ENCODE measurements around the gene WDHD1.

GRCh38 chr14:54891471-54892245 is 135.2 kb downstream of the WDHD1 start:
- TF ChIP-seq POLR2A (IDR thresholded peaks at IDR 0.05) (no peak), CTCF (IDR thresholded peaks at IDR 0.05) (no peak)

Measured in uterus (tissue), 2 donors.